ENCODE data around the gene ARFIP2.
A peak's percentile ranks its signal among the peaks of the same experiment; 100 is the strongest.

Gene ARFIP2

GRCh38 chr11:6482441-6482840 is 1.3 kb upstream of the ARFIP2 start:
- no peak for DNase-seq (ENCODE audit: low read depth in 2 of 2)

DNA sequence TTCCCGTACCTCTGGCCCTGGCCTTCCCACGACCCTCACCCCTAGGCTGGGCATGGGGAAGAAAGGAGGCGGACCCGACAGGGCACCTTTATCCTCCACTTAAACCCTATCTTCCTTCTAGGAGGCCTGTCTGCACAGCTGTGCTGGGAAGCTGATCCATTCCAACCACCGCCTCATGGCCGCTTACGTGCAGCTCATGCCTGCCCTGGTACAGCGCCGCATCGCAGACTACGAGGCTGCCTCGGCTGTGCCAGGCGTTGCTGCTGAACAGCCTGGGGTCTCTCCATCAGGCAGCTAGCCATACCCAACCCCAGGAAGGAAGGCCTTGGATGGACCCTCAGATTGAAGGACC is 769 bp upstream of the ARFIP2 start:
- DNase-seq (ENCODE audit: low read depth in 2 of 2) = no peak

DNA sequence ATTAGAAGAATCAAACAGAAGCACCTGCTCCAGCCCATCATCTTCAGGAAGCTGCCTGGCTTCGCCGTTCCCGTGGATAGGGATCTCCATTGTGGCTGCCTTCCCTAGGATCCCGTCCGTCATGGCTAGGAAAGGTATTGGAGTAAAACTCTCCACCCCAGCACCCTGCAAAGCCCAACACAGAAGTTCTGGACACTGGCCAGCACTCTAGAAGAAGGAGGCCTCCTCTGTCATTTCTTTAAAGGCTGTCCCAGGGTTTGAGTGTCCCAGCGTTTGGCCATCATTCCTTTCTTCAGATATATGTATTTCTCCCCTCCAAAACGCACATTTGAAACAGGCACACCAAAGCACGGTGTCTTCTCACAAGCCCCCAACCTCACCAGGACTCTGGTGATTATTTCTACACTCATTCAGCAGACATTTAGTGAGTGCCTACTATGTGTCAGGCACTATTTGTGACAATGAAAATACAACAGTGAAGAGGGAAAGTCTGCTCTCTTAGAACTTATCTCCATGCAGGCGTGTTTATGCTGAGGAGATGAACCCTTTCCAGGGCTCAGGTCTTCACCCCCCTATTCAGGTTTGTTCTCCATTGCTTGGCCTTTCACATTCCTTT is 724 bp downstream of the ARFIP2 start:
- no peak for DNase-seq (ENCODE audit: low read depth in 2 of 2)

GRCh38 chr11:6476571-6476970 is 4.6 kb downstream of the ARFIP2 start:
- DNase-seq (ENCODE audit: low read depth in 2 of 2) = no peak

DNA sequence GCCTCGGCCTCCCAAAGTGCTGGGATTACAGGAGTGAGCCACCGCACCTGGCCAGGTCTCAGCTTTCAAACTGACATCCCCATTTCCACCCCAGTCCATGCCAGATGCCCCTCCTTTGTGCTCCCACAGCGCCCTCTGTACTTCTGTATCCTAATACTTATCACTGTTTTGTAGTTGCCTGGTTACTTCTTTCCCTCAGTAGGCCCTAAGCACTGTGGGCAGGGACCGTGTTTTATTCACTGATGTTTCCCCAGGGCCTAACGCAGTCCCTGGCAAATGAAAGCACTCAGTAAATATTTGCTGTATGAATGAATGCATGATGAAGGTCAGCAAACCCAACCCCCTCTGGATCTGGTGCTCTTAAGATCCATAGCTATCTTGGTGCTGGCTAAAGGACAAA is 5.2 kb downstream of the ARFIP2 start:
- no peak for DNase-seq (ENCODE audit: low read depth in 2 of 2)

GRCh38 chr11:6474806-6475500 is 6.2 kb downstream of the ARFIP2 start:
- no peak for DNase-seq (ENCODE audit: low read depth in 2 of 2)

GRCh38 chr11:6474413-6474792 is 6.7 kb downstream of the ARFIP2 start:
- DNase-seq (ENCODE audit: low read depth in 2 of 2) = no peak

GRCh38 chr11:6473451-6474412 is 7.4 kb downstream of the ARFIP2 start, which contains the start of gene TRIM3:
Gene TRIM3, minus strand, starts transcription at chr11:6473941. Its CDS starts 8,246 bp downstream, at chr11:6465695.
- peak; percentile 62 to 71 for DNase-seq (ENCODE audit: low read depth in 2 of 2)

DNA sequence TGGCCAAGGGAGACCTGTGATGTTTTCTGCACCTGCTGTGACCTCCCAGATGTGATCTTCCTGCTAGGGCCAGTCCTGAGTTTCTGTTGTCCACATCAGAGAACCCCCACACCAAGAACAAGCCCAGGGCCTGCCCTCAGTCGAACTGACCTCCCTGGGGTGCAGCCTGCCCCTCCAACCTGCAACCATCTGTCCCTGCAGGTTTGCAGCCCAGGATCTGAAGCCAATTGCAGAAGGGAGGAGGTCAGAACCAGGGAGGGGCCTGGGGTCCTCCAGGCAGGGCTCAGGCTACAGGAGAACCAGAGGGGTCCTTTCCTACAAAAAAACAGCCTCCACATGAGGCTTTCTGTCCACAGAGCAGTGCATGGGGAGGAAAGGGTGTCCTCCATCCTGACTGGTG is 8.2 kb downstream of the ARFIP2 start:
- no peak for DNase-seq (ENCODE audit: low read depth in 2 of 2)

GRCh38 chr11:6469599-6469998 is 11.5 kb downstream of the ARFIP2 start:
- DNase-seq (ENCODE audit: low read depth in 2 of 2) = no peak

GRCh38 chr11:6468712-6469495 is 12.2 kb downstream of the ARFIP2 start:
- DNase-seq (ENCODE audit: low read depth in 2 of 2) = no peak

- DNase-seq (ENCODE audit: low read depth in 2 of 2) = no peak
Observed at GRCh38 chr11:6459099-6459450, 22.1 kb downstream of the ARFIP2 start.

DNA sequence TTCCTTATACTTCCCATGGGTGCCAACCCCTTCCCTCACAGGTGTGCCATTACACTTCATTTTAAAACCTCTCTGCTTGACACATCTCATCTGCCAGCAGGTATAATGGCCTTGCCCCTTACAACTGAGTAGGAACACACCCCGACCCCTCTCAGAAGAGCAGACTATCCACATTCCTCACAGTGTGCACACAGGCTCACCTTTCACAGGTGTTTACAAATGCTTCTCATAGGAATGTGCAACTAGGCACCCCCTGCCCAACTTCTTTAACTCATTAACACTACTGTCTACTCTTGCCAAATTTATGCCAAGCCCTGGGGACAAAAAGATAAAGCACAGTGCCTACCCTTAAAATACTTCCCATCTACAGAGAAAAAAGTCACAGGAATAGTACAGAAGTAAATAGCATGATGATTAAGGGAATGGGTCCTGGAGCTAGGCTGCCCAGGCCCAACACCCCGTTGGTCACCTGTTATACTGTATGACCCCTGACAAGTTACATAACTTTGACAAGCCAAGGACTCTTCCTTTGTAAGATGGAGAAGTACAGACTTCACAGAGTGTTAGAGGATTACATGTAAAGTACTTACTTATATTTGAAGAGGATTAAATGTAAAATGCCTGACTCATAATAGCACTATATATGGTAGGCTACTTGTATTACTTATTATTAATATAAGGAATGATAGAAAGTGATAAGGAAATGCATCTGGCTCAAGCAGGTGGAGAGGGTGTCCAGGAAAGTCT is 22.6 kb downstream of the ARFIP2 start:
- no peak for DNase-seq (ENCODE audit: low read depth in 2 of 2)

DNA sequence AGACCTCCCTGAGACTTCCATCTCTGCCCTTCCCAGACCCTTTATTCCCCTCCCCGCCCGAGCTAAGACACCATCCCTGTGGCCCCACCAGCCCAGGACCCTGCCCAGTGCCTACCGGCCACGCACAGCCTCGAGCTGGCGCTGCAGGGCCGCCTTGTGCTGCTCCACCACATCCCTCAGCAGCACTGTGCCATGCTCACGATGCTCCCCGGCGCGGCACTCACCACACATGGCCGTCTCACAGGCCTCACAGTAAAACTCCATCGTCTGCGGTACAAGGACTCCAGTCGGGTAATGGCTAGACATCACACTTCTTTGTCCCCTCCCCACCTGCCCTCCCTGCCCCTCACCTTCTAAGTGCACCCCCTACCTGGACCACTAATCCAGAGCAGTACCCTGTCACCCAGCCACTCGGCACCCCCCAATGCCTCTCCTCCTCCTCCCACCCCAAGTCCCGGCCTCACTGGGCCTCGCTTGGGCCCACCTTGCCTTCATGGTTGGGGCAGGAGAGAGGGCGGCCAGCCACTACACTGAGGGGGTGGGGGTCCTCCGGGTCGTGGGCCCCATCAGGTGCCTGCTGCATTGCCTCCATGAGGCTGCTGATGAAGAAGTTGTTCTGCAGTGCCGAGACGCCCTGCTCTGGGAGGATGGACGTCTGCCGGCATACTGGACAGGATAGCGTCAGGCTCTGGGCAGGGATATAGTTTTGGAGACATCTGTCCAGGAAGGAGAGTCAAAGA is 23.4 kb downstream of the ARFIP2 start:
- no peak for DNase-seq (ENCODE audit: low read depth in 2 of 2)

- no peak for DNase-seq (ENCODE audit: low read depth in 2 of 2)
Observed at GRCh38 chr11:6456361-6457073, 24.6 kb downstream of the ARFIP2 start.

- DNase-seq (ENCODE audit: low read depth in 2 of 2) = no peak
Observed at GRCh38 chr11:6455070-6455469, 26.1 kb downstream of the ARFIP2 start.

- no peak for DNase-seq (ENCODE audit: low read depth in 2 of 2)
Observed at GRCh38 chr11:6453152-6453551, 28.0 kb downstream of the ARFIP2 start.

GRCh38 chr11:6452219-6452618 is 28.9 kb downstream of the ARFIP2 start:
- no peak for DNase-seq (ENCODE audit: low read depth in 2 of 2)

- DNase-seq (ENCODE audit: low read depth in 2 of 2) = no peak
Observed at GRCh38 chr11:6448574-6448973, 32.6 kb downstream of the ARFIP2 start.

Data from stimulated activated CD4-positive, alpha-beta T cell treated with anti-CD3 and anti-CD28 coated beads, Interleukin-1b, Interleukin-23, amount 100 ng/mL, for 4 hours (primary cell).